Measurements from ENCODE around the gene ZNF785. TPM values are rescaled to one million over a fixed set of nuclear protein-coding genes. Genes with fewer than 3 reads are reported as not detected.
"Not testable (repeated sequence)": the region's sequence is repeated elsewhere in the genome, so short reads cannot be mapped to it uniquely, and the experiment has no call there.

The ZNF785 gene
- total RNA-seq, 4 donors from 2014 or later = 12.0 to 17.1 (median 14.9) TPM

- WGBS, 2 donors = 71 to 76% methylated on average over 4 of the region's 4 CpGs
- Histone ChIP-seq H3K4me3 (no peak overlapping the region), H3K27ac (no peak overlapping the region), H3K9me3 (no peaks in the 10 kb centered on the region), H3K27me3 (no peaks in the 10 kb centered on the region), H3K36me3 (peaks cover 0 to 52% (median 13%) of the 10 kb centered on the region in 3 donors), H3K4me1 (peaks cover 0 to 4% (median 1%) of the 10 kb centered on the region in 4 donors)
- DNase-seq (ENCODE audit: low spot score in 2 of 2) = no peak
- TF ChIP-seq EP300 (IDR thresholded peaks at IDR 0.05) (no peak), POLR2A (IDR thresholded peaks at IDR 0.05) (no peak), CTCF (IDR thresholded peaks at IDR 0.05) (no peak)
Measured at GRCh38 chr16:30601966-30602365, 16.5 kb upstream of the ZNF785 start.

- Histone ChIP-seq H3K27ac (no peak overlapping the region), H3K27me3 (no peaks in the 10 kb centered on the region), H3K36me3 (peaks cover 0 to 41% (median 13%) of the 10 kb centered on the region in 3 donors), H3K9me3 (no peaks in the 10 kb centered on the region), H3K4me1 (peaks cover 0 to 4% (median 1%) of the 10 kb centered on the region in 4 donors), H3K4me3 (no peak overlapping the region)
- TF ChIP-seq CTCF (IDR thresholded peaks at IDR 0.05) = no peak
- no peak for TF ChIP-seq POLR2A (IDR thresholded peaks at IDR 0.05)
- TF ChIP-seq EP300 (IDR thresholded peaks at IDR 0.05) = no peak
- DNase-seq (ENCODE audit: low spot score in 2 of 2) = no peak
- 92 to 95% methylated on average over 2 of the region's 2 CpGs for WGBS, 2 donors
Measured at GRCh38 chr16:30600929-30601328, 15.4 kb upstream of the ZNF785 start.

- Histone ChIP-seq H3K9me3 (no peaks in the 10 kb centered on the region), H3K4me3 (no peak overlapping the region), H3K36me3 (peaks cover 0 to 34% (median 13%) of the 10 kb centered on the region in 3 donors), H3K4me1 (peaks cover 0 to 4% (median 1%) of the 10 kb centered on the region in 4 donors), H3K27me3 (no peaks in the 10 kb centered on the region), H3K27ac (no peak overlapping the region)
- 91 to 92% methylated on average over 3 of the region's 3 CpGs for WGBS, 2 donors
- no peak for DNase-seq (ENCODE audit: low spot score in 2 of 2)
- TF ChIP-seq EP300 (IDR thresholded peaks at IDR 0.05) (no peak), CTCF (IDR thresholded peaks at IDR 0.05) (no peak), POLR2A (IDR thresholded peaks at IDR 0.05) (no peak)
Measured at GRCh38 chr16:30600215-30600614, 14.7 kb upstream of the ZNF785 start.

GRCh38 chr16:30592871-30593270 lies 7.4 kb upstream of the ZNF785 start:
- H3K4me3 ChIP-seq = no peak overlapping the region

GRCh38 chr16:30590869-30591268 lies 5.4 kb upstream of the ZNF785 start:
- H3K9me3 ChIP-seq; H3K4me1 ChIP-seq; DNase-seq (ENCODE audit: low spot score in 2 of 2); H3K36me3 ChIP-seq; H3K27me3 ChIP-seq; H3K4me3 ChIP-seq; H3K27ac ChIP-seq: not testable (repeated sequence)
- WGBS, 2 donors = 94 to 97% methylated on average over 9 of the region's 9 CpGs

More at GRCh38 chr16:30592871-30593270, 7.4 kb upstream of the ZNF785 start:
- no peak for DNase-seq (ENCODE audit: low spot score in 2 of 2)
- H3K27me3 ChIP-seq = no peaks in the 10 kb centered on the region
- WGBS, 2 donors = 94 to 96% methylated on average over 4 of the region's 4 CpGs
- H3K27ac ChIP-seq = no peak overlapping the region
- peaks cover 0 to 2% (median 0%) of the 10 kb centered on the region in 4 donors for H3K4me1 ChIP-seq
- TF ChIP-seq POLR2A (IDR thresholded peaks at IDR 0.05) = no peak
- TF ChIP-seq EP300 (IDR thresholded peaks at IDR 0.05) = no peak
- TF ChIP-seq CTCF (IDR thresholded peaks at IDR 0.05) = no peak
- H3K9me3 ChIP-seq = no peaks in the 10 kb centered on the region
- H3K36me3 ChIP-seq = no peaks in the 10 kb centered on the region

GRCh38 chr16:30589582-30589981 lies 4.1 kb upstream of the ZNF785 start:
- DNase-seq (ENCODE audit: low spot score in 2 of 2); H3K27ac ChIP-seq; H3K27me3 ChIP-seq; H3K9me3 ChIP-seq; H3K36me3 ChIP-seq; H3K4me3 ChIP-seq: not testable (repeated sequence)
- peaks cover 0 to 11% (median 7%) of the 10 kb centered on the region in 4 donors for H3K4me1 ChIP-seq
- 90 to 93% methylated on average over 2 of the region's 2 CpGs for WGBS, 2 donors
